NOMO-1 treated with dmso at 0.1 percent for 144 hours (cell line): ENCODE measurements around the gene SLC1A2.

Experiments
- DNase-seq: peaks from one replicate; lab custom pipeline; 2025; ENCODE audit not compliant: unreplicated experiment; lab: John Stamatoyannopoulos, UW

The SLC1A2 gene

DNA sequence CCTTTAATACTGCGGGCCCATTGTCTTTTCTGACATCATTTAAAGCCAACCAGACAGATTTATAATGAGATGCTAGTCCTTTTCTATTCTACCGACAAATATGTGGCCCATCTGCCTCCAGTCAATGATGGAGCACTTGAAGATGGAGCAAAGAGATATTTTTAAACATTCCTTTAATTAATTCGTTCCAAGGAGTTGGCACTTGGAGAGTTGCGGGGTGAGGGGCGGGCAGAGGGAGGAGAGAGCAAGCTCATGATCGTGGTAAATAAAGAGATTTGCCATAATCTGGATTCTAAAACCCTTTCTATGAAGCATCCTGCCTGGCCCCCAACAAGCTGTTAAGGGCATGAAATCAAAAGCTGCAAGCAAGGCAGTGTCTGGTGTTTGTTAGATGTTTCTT is 5.0 kb downstream of the SLC1A2 start:
- DNase-seq = no peak

DNA sequence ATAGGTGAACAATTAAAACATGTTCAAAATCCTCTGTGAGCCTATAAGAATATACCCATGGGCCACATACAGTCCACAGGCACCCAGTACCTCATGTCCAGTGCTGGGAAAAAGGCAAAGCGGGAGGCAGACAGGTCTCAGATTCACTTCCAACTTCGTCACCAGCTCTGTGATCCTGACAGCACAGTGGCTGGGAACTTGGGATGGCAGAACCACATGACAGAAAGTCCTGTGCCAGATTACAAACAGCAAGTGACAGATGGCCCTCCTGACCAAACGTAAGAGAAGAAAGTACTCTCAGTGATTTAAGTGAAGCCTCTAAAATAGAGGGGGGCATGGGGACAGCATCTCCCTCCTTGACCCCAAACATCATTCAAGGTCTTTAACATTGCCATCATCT is 5.8 kb downstream of the SLC1A2 start:
- no peak for DNase-seq

DNA sequence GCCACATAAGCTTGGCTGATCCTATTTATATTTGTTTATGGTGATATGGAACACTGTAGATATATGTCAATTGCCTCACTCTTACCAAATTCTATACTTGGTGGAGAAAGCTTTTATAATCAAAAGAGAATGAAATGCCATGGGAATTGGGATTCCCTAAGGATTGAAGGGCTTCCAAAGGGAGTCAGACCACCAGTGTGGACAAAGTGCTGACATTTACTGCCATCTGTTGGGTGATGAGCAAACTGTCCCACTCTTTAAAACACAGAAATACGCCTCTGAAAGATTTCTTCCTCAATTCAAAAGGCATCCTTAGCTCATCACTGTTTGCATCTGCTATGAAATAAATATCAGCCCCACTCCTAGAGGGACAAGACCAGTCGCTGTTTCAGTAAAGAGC is 7.1 kb downstream of the SLC1A2 start:
- no peak for DNase-seq

DNA sequence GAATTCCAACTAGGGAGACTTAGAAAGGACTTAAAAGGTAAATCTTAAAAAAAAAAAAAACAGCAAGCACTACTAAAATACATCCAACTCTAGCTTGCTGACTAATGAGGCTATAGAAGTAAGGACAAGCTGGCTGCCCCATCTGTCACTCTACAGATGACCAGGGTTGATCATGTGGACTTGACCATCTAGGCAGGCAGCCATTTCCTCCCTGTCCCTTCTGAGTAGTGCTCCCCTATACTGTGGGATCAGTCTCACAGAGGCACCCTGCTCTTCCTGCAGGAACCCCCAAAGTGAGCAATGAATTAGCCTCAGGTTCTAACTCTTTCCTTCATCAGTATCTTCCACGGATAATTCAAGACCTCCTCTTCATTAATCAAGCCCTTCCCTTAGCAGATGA is 12.3 kb downstream of the SLC1A2 start:
- DNase-seq = no peak

DNA sequence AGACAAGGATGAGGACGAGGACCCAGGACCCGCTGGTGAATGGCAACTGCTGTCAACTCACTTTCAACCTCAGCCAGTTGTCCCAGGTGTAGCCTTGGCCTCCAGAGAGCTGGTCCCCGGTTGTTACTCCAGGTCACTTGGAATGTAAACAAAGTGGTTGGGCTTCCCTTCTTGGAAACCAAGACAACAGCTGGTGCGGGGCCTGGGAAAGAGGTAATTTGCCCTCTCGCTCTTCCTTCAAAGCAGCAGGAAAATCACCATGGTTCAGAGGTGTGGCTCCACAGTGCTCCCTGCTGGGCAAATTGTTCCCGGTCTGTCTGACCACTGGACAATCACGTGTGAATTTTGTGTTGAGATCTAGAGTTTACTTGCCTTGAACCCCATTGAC is 15.0 kb downstream of the SLC1A2 start:
- DNase-seq = no peak

DNA sequence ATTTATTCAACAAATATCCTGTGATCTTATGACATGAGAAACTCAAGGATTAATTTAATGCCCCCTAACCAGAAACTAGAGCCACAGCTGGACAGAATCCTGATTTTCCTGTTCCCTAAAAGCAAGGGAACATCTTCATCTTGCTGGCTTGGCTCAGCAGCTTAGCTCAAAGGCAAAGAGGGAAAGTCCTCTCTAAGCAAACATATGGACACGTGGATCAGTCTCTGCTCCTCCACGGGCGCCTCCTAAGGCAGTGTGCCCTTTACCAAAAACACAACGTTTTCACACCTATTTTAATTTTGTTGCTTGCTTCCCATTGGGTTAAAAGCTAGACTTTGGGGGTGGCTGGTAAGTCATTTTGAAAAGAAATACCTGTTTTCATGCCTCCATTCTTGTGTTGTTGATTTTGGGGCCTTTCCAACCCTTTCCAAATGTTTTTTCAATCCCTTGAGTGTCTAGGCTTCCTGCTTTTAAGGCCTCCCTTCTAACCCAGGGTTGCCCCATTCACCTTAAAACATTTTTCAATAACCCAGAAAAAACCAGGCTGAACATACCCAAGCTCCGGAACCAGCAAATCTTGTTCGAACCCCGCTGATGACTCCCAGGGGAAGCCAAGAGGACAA is 15.5 kb downstream of the SLC1A2 start:
- DNase-seq = no peak

DNA sequence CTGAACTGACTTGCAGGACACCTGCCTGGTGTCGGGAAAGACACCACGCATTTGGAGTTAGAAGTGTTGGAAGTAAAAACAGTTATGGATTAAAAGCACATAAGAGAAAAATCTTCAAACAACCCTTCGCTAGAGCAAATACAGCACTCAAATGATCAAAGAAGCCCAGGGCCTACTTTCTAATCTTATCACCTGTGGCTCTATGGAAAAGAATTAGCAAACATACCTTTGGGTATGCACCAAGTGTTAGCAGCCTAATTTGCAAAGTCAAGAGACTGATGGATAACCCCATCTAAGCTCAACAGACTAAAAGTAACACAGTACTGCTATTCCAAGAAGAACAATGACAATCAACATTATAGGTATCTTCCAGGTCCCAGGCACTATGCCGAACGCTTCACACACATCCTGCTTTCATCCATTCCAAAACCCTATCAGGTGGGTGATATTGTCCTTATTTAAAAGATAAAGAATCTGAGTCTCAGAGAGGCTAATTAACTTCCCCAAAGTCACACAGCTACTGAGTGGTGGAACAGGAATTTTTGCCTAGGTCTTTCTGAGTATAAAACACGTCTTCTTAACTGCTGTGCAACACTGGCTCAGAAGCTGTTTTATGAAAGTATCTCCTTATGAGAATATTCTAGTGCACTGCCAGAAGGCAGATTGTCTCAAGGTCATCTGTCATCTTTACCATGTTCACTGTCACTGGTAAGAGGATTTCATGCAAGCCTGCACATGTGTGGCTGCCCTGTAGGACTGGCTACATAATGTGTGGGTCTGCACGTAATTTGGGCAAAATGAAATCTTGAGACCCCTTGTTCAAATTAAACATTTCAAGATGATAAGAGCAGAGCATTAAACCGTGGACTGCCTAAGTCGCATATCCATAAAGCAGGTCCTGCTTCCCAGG is 16.4 kb downstream of the SLC1A2 start:
- DNase-seq = no peak

DNA sequence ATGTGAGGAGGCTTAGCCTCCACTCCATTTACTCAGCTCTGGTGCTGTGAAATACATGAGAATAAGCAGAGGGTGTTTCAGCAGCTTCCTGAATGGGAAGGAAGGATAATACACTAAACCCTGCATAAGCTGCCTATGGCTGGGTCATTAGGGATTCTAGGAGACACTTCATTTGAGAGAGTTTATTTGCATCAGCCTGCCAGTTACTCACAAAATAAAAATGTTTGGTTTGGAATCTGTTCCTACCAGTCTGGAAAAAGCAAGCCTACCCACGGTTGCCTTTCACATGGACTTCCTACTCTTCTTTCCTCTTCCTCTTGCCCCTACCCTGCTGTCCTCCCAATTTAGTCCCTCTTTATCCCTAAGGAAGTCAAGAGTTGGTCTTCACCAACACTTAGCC is 20.5 kb downstream of the SLC1A2 start:
- no peak for DNase-seq

DNA sequence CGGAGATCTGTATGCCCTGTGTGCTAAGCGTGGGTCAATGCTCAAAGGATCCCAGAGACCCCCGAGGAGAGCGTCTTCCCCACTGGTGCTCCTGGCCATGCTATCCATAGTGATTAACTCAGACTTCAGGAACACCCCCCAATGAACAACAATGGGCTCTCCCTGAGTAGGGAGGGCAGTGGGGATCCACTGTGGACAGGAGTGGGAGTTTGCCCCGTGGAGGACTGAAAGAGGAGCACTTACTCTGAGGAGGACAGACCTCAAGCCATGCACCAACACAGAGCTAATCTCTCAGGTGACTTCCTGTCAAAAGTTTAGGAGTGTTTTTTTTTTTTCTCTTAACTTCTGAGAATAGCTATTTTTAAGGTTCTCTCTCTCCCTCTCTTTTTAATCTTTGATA is 24.4 kb downstream of the SLC1A2 start:
- no peak for DNase-seq

DNA sequence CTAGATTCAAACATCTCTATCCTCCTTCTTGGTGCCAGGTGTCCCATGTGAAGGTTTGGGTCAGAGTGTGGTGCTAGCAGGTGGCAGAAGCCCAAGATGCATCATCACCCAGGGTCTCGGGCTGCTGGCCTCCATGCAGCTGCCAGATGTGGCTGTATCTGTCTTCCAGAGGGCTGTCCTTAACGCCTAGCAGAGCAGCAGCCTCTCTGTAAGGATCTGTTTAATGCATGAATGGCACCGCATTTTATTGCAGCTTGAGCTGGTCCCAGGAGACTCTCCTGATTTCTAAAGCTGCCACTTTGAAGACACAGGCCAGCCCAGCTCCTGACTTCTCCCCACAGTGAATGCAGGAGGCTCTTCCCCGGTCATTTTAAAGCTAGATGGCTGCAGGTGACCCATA is 26.3 kb downstream of the SLC1A2 start:
- DNase-seq = no peak

DNA sequence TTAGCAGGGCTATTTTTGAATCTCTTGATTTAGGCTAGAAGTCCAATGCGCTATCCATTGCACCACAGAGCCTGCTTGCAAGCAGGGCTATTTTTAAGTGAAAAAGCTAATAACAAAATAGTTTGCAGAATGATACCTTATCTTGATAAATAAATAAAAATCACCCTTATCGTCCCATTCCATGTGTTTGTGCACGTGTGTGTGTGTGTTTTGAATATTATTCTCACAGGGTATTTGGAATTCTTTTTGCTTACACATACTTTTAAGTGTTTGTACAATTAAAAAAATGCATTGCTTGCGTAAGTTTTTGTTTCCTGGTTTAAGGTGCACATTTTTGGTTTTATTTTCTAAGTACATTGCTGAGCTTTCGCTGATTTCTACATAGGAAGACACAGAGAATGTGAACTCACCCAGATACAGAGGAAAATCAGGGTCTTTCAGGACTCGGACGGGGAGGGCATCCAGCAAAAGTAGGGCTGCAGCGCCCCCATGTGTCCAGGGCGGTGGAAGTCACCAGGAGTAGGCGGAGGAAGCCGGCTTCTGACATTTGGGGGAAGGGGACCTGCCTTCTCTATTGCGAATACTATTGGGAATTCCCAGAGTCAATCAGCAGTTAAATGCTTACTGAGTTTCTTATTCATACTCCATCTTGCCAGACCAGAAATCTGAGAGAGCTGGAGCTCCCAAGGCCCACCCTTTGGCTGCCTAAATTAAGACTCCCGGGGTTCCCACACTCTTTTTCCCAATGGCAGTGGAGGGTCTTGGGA is 27.3 kb downstream of the SLC1A2 start:
- peak; percentile 71 for DNase-seq

DNA sequence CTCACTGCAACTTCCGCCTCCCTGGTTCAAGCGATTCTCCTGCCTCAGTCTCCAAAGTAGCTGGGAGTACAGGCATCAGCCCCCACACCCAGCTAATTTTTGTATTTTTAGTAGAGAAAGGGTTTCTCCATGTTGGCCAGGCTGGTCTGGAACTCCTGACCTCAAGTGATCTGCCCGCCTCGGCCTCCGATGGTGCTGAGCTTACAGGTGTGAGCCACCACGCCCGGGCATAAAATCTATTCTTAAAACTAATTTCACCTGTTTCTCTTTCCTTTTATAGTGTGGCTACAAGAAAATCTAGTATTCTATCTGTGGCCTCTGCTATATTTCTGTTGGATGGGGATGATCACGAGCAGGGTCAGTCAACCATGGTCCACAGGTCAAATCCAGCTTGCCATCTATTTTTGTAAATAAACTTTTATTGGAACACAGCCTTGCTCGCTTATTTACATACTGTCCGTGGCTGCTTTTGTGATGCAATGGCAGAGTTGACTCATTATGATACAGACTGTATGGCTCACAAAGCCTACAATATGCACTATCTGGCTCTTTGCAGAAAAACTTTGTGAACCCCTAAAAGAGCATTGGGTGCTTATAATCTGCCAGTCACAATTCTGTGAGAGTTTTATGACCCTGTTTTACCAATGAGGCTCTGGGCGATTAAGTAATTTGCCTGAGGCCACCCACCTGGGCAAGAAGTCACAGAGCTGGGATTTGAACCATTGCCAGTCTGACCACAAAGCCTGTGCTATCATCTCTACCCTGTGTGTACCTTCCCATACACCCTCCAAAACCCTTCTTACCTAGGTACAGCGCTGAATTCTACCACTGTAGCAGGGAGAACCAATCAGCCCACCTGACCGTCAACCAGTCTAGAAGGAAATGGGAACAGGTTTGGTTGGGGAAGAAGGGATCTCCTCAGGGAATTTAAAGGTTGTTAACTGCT is 28.3 kb downstream of the SLC1A2 start:
- DNase-seq = no peak

DNA sequence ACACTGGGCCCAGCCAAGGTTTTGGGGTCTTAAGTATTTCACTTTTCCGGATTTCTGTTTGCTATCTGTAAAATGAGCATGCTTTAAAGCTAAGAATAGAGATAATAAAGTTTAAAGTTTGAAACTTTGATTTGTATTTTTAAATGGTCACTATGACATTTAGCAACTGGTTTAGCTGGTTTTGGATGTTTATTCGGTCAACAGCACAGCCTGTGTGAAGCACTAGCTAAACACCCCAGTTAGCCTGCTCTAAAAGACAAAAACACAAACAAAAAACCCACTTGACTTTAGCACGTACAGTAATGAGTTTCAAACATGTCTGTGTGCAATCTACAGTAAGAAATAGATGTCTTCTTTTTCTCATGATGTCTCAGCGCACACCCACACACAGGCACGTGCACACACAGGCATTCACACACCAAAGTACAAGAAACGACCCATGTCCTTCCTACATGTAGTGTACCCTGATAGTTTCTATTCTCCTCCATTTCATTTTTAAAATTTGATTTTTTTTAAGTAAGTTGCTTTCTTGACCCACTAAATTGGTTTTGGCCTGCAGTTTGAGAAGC is 29.4 kb downstream of the SLC1A2 start:
- DNase-seq = no peak

DNA sequence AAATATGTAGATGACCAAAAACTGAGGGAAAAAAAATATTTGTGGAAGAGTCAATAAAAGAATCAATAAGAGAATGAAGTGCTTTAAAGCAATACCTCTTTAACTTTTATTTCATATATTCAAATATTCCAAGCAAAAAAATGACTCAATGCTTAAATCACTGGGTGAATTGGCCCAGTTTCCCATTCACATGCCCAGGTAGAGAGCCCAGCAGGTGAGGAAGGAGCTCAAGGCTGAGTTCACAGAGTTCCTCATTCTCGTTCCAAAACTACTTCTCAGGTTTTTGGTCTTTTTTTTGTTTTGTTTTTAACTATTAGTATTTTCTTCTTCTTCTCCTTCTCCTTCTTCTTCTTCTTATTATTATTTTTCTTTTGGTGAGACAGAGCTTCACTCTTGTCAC is 30.2 kb downstream of the SLC1A2 start:
- DNase-seq = no peak

DNA sequence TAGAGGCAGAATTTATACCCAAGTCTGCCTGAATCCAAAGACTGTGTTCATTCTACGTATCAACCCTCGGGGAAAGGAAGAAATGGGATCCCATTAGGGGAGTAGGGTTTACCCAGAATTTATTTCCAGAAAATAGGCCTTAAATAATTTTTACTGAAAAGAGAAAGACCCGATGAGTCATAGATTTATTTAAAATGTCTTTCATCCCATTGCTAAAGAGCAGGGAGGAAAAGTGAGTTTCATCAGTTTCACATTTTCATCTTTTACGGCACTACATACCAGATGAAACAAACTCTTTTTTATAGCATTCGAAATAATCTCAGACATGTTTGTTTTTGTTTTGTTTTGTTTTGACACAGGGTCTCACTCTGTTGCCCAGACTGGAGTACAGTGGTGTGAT is 31.3 kb downstream of the SLC1A2 start:
- no peak for DNase-seq

DNA sequence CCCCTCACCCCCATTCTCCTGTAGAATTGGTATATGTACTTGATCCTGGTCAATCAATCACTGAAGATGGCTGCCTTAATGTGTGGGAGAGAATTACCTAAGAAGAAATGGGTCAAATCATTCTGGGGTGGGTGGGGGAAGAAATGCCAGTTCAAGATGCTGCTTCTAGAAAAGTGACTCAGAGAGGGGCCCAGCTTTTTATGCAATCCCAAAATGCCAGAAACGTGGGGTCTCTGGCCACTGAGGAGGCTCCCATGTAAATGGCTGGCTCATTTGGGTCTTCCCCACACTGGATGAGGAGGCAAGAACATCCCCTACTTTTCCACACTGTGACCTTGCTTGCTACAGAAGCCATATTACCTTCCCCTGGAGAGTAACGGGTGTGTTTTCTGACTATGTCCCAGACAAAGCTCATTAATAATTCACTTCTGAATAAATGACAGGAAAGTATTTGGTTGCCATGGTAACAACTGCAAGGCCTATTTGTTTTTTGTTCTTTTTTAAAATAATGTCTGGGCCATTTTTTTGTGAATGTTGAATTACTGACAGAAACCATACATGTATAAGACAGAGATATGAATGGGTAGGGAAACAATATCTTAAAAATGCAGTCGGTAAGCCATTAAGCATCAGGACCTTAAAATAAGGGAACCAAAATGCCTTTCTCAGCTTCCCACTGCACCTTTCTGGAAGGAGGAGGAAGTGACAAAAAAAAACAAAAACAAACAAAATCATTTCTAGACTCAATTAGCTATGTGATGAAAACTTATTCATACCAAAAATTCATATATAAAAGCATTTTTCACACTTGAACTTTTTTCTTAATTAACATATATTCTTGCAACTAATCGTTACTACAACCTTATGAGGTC is 32.0 kb downstream of the SLC1A2 start:
- no peak for DNase-seq

DNA sequence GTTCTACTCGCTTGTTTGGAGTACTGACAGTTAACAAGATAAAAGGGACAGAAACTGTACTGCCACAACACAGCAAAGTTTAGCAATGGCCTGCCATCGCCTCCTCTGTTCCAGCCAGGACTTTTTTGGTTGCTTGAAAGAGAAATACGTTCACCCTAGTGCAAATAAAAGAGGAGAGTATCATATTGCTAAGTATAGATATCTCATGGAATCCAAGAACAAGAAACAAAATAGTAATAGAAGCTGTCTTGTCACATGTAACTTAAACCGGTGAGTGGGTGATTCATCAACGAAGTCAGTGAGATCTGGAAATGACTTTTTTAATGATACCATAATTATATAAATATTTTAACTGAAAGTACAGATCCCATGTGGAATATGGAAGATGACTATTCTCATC is 35.4 kb downstream of the SLC1A2 start:
- DNase-seq = no peak

DNA sequence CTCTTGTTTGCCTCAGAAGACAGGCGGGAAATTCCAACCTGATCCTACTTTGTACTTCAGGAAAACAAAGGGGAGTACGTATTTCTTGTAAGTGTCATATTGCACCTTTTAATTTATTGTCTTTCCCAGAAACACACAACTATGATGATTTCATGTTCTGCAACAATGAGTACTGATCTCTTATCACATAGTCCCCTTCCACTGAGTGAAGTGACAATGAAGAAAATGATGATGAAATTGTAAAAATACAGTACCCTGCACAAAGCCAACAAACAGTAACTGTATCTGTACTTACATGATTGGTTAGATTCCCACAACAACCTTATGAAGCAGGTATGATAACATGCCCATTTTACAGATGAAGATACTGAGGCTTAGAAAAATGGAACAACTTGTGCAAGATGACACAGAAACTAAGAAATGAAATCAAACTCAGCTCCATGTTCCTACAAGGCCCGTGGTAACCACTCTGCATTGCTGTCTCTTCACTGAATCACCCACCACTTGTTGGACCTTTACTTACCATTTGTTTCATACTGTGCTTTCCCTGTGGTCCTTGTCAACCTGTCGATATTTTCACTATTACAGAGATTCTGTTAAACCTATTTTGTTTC is 37.5 kb downstream of the SLC1A2 start:
- DNase-seq = no peak

DNA sequence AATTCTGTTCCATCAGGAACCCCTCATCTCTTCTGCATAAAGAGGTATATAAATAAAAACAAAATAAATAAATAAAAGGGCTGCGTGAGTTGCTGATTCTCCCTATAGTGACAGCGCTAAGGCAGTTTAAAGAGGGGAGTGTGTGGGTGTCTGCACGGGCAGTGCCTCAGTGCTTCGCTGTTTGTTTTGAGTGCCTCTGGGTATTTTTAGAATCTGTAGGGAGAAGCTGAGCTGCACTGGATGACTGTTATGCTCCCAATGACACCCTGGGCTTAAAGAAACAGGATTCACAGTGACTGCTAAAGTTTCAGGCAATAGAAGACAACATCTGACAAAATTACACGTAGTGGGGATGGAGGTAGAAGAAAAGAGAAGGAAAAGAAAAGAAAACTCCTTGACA is 38.8 kb downstream of the SLC1A2 start:
- no peak for DNase-seq
